Measurements from ENCODE around the gene MYCBPAP. TPM values are rescaled to one million over a fixed set of nuclear protein-coding genes. Genes with fewer than 3 reads are reported as not detected.

MYCBPAP gene
- total RNA-seq, 1 experiment from 2014 or later = not detected

DNA sequence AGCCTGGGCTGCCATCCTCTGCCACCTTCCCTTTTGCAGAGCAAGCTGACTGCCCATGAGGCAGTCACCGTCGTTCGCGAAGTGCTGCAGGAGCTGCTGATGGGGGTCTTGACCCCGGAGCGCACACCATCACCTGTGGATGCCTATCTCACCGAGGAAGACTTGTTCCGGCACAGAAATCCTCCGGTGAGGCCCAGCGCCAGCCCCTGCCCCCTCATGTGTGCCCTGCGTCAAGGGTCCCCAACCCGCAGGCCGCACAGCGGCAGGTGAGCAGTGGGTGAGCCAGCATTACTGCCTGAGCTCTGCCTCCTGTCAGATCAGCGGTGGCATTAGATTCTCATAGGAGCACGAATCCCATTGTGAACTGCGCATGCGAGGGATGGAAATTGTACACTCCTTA, 16.6 kb downstream of the MYCBPAP start:
- CTCF ChIA-PET = no interaction called here

More for the DNA sequence above, 16.6 kb downstream of the MYCBPAP start:
- H3K4me2 ChIP-seq (ENCODE audit: low read length) = no peak overlapping the region
- H3K9me3 ChIP-seq (ENCODE audit: control insufficient read depth in 1 of 2, insufficient read depth in 1 of 2, low read depth in 1 of 2, low read length in 2 of 2) = no peaks in the 10 kb centered on the region
- no TSS peak for BruUV-seq (replicated peaks)
- POLR2A ChIA-PET = no interaction called here
- no peaks in the 10 kb centered on the region for H4K20me1 ChIP-seq (ENCODE audit: insufficient read depth)
- no peaks in the 10 kb centered on the region for H3K27me3 ChIP-seq (ENCODE audit: insufficient read depth, low read length)
- H3K9me2 ChIP-seq (ENCODE audit: insufficient read depth) = no peaks in the 10 kb centered on the region
- H2AFZ ChIP-seq (ENCODE audit: low read depth, low read length, poor library complexity, severe bottlenecking) = no peak overlapping the region
- no peak overlapping the region for H3K9ac ChIP-seq (ENCODE audit: low read length)
- intact Hi-C loops (cut with micrococcal nuclease) = no loop called here
- TF ChIP-seq, protein P1, sequence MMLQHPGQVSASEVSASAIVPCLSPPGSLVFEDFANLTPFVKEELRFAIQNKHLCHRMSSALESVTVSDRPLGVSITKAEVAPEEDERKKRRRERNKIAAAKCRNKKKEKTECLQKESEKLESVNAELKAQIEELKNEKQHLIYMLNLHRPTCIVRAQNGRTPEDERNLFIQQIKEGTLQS (IDR thresholded peaks at IDR 0.05) = no peak
- TF ChIP-seq SP1 (IDR thresholded peaks at IDR 0.05; ENCODE audit: low read depth) = no peak
- no peak for TF ChIP-seq YY1 (IDR thresholded peaks at IDR 0.05; ENCODE audit: extremely low read depth, insufficient replicate concordance, low read depth, low read length)
- no peak for TF ChIP-seq EGR1 (IDR thresholded peaks at IDR 0.05; ENCODE audit: low read depth)
- no peak for TF ChIP-seq SIN3A (IDR thresholded peaks at IDR 0.05; ENCODE audit: low read depth)
- TF ChIP-seq, protein P2, sequence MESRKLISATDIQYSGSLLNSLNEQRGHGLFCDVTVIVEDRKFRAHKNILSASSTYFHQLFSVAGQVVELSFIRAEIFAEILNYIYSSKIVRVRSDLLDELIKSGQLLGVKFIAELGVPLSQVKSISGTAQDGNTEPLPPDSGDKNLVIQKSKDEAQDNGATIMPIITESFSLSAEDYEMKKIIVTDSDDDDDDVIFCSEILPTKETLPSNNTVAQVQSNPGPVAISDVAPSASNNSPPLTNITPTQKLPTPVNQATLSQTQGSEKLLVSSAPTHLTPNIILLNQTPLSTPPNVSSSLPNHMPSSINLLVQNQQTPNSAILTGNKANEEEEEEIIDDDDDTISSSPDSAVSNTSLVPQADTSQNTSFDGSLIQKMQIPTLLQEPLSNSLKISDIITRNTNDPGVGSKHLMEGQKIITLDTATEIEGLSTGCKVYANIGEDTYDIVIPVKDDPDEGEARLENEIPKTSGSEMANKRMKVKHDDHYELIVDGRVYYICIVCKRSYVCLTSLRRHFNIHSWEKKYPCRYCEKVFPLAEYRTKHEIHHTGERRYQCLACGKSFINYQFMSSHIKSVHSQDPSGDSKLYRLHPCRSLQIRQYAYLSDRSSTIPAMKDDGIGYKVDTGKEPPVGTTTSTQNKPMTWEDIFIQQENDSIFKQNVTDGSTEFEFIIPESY (IDR thresholded peaks at IDR 0.05; ENCODE audit: extremely low read depth, insufficient replicate concordance, low read length) = no peak
- TF ChIP-seq CEBPB (IDR thresholded peaks at IDR 0.05; ENCODE audit: low read depth) = no peak
- no peak for TF ChIP-seq EZH2phosphoT487 (IDR thresholded peaks at IDR 0.05; ENCODE audit: borderline replicate concordance)
- no peak for TF ChIP-seq TCF7L2 (IDR thresholded peaks at IDR 0.05; ENCODE audit: borderline replicate concordance, extremely low read depth, insufficient read depth, insufficient read length)
- TF ChIP-seq JUND (IDR thresholded peaks at IDR 0.05) = no peak
- no peak for TF ChIP-seq SRF (IDR thresholded peaks at IDR 0.05; ENCODE audit: low read depth)
- TF ChIP-seq MAX (IDR thresholded peaks at IDR 0.05) = no peak
- TF ChIP-seq CTCF (IDR thresholded peaks at IDR 0.05 in 2 of 3, conservative IDR thresholded peaks at IDR 0.05 in 1 of 3; ENCODE audit: borderline replicate concordance in 1 of 3, insufficient read depth in 1 of 3, low read depth in 2 of 3, low read length in 2 of 3) = no peak
- TF ChIP-seq POLR2AphosphoS5 (IDR thresholded peaks at IDR 0.05; ENCODE audit: low read depth, low read length) = no peak
- no peak for TF ChIP-seq POLR2A (IDR thresholded peaks at IDR 0.05; ENCODE audit: borderline replicate concordance, extremely low read depth, insufficient read depth, insufficient read length)
- TF ChIP-seq ZFX (IDR thresholded peaks at IDR 0.05) = no peak
- no peak for TF ChIP-seq ELF1 (IDR thresholded peaks at IDR 0.05; ENCODE audit: borderline replicate concordance, low read depth)
- no peak for TF ChIP-seq EZH2 (IDR thresholded peaks at IDR 0.05)
- H3K4me3 ChIP-seq (replicated peaks in 1 of 2; ENCODE audit: low read depth in 1 of 2, low read length in 2 of 2) = no peak overlapping the region
- H3K4me1 ChIP-seq (ENCODE audit: control insufficient read depth in 1 of 2, insufficient read depth in 2 of 2, low read length in 2 of 2) = no peaks in the 10 kb centered on the region
- ATAC-seq = no peak
- no peaks in the 10 kb centered on the region for H3K36me3 ChIP-seq (ENCODE audit: control insufficient read depth in 1 of 2, insufficient read depth in 2 of 2, low read length in 2 of 2)
- no peak for DNase-seq (ENCODE audit: low read depth, low spot score)
- H3K79me2 ChIP-seq (ENCODE audit: insufficient read depth, low read length) = no peaks in the 10 kb centered on the region
- RAD21 ChIA-PET (ENCODE audit: low non-redundant PET in 1 of 2, low total read pairs in 2 of 2, uncharacterized antibody in 2 of 2, unreplicated experiment in 2 of 2) = no interaction called here
- no peak overlapping the region for H3K27ac ChIP-seq (ENCODE audit: low read depth, low read length)
